HEK293 (cell line): ENCODE data around the gene SULF2.

ENCODE experiments used
- RBAK ChIP-seq: fragments of 450-650 bp; formaldehyde crosslinking; IDR thresholded peaks from 2 replicates; pipeline ENCODE4 v1.5.1; 2016; ENCODE audit warnings: missing biosample characterization, missing genetic modification characterization
- ZNF221 ChIP-seq: fragments of 450-650 bp; formaldehyde crosslinking; IDR thresholded peaks from 2 replicates; pipeline ENCODE4 v1.5.1; 2017; ENCODE audit warnings: missing biosample characterization, missing genetic modification characterization, borderline replicate concordance
- TF ChIP-seq, protein P1 (sequence below): fragments of 450-650 bp; formaldehyde crosslinking; IDR thresholded peaks from 2 replicates; pipeline ENCODE4 v1.5.1; 2016; ENCODE audit warnings: missing biosample characterization, missing genetic modification characterization

DNA sequence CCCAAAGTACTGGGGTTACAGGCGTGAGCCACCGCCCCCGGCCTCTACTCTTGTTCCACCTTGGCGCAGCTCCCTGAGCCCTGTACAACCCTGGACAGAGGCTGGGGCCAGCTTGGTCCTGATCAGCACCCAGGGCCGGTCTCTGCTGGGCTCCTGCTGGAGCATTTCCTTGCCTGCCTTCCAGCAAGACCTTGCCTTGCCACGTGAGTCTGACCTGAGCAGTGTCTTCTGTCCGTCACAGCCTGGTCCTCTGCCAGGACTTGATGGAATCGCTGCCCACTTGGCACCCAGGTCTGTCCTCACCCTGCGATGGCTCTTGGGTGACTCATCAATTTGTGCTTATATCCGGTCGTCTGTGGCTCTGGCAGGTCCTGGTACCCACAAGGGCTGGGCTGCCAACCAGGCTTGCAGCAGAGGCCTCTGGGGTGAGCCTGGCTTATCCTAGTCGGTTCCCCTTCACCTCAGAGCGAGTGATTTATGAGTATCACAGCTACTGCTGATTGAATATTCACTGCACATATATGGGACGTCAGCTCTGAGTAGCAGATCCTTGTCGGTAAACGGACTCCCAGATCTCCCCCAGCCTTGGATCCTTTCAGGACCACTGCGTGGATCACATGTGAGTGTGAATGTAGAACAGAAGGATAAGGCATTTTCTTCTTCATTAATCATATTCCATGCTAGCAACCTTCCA is 10.1 kb upstream of the SULF2 start:
- TF ChIP-seq RBAK (tag by site-specific recombination) (no peak), ZNF221 (tag by site-specific recombination) (no peak)
- TF ChIP-seq, protein P1, sequence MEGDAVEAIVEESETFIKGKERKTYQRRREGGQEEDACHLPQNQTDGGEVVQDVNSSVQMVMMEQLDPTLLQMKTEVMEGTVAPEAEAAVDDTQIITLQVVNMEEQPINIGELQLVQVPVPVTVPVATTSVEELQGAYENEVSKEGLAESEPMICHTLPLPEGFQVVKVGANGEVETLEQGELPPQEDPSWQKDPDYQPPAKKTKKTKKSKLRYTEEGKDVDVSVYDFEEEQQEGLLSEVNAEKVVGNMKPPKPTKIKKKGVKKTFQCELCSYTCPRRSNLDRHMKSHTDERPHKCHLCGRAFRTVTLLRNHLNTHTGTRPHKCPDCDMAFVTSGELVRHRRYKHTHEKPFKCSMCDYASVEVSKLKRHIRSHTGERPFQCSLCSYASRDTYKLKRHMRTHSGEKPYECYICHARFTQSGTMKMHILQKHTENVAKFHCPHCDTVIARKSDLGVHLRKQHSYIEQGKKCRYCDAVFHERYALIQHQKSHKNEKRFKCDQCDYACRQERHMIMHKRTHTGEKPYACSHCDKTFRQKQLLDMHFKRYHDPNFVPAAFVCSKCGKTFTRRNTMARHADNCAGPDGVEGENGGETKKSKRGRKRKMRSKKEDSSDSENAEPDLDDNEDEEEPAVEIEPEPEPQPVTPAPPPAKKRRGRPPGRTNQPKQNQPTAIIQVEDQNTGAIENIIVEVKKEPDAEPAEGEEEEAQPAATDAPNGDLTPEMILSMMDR (tag by site-specific recombination): no peak
